ENCODE results near the gene NUCB1.
A peak's percentile ranks its signal among the peaks of the same experiment; 100 is the strongest.
"Not testable (repeated sequence)": the region's sequence is repeated elsewhere in the genome, so short reads cannot be mapped to it uniquely, and the experiment has no call there.

Gene NUCB1

DNA sequence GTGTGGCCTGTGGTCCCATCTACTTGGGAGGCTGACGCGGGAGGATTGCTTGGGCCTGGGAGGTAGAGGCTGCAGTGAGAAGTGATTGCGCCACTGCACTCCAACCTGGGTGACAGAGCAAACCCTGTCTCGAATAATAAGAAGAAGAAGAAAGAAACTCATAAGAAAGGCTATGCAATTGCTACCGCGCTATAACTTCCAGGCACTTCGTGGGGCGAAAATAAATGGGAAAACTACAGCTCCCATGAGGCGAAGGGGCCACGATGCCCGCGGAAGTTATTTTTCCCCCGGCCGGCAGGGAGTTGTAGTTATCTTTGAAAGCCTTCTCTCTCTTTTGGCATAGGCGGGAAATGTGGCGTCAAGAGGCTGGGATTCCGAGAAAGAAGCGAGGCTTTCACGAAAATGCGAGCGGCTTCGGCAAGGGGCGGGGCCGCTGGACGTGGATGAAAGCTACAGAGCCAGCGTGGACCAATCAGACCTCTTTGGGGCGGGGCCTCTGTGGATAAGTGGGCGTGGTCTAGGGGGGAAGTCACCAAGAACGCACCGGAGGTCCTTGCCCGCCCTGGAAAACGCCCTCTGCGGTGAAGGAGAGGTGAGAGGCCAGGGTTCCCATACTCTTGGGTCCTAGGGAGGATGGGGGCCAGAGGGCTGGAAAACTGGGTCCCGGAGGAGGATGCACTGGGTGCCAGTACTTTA lies at the start of gene NUCB1:
TSS of gene NUCB1 (plus strand) at position 532 of the 696 bp plus-strand sequence. CDS start 485 bp downstream, outside the sequence.
- DNase-seq (ENCODE audit: low read depth): peak; percentile 99

DNA sequence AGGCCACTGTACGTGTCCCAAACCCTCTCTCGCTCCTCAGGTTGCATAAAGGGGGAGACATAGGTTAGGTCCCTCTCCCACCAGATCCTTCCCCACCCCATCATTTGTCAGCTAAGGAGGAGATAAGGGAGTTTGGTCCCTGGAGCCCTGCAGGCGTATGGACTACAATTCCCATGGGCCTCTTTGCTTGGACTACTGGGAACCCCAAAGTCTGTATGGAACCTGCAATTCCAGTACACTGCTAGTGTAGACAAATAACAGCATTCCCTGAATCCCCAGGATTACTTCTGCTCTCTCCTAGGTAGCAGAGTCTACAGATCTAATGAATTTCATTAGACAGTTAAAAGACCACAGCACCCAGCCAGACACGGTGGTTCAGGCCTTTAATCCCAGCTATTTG lies 47.8 kb upstream of the NUCB1 start:
- DNase-seq (ENCODE audit: low read depth): no peak

DNA sequence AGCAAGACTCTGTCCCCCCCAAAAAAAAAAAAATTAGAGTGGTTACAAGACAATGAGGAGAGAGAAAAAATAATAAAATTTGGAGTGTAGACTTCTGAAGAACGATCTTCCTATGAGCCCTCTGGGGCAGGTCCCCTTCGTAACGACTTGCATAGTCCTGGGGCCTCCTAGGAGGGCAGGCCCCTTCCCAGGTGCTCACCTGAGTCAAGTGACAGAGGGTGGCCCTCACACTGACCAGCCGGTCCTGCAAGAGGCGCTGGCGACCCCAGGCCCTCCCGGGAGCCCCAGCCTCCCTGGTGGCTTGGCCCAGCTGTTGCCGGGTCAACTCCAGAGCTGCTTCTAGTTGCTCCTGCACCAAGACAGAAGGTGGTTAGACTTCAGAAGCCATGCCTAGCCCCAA lies 46.6 kb upstream of the NUCB1 start:
- DNase-seq (ENCODE audit: low read depth): no peak

DNA sequence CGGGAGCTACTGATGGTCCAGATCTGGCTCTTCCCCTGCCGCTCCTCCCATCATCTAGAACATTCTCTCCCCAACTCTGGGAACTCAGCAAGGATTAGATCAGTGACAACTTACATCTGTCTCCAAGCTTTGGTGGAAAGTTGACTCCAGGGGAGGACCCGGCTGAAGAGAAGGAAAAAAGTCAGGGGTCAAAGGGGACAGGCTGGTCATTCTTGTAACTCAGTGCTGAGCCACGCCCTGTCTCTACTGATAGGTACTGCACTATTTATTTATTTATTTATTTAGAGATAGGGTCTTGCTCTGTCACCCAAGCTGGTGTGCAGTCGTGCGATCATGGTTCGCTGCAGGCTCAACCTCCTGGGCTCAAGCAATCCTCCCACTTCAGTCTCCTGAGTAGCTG lies 46.0 kb upstream of the NUCB1 start:
- DNase-seq (ENCODE audit: low read depth): no peak

DNA sequence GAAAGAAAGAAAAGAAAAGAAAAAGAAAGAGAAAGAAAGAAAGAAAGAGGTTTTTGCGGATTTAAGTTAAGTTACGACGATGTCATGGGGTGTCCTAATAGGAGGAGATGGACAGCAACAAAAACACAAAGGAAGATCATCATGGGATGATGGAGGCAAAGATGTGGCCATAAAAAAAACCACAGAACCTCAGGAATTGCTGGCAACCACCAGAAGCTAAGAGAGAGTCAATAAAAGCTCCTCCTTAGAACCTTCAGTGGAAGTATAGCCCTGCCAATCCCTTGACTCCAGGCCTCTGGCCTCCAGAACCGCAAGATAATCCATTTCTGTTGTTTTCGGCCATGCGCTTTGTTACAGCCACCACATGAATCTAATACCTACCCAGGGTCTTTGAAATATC lies 43.2 kb upstream of the NUCB1 start:
- no peak for DNase-seq (ENCODE audit: low read depth)

DNA sequence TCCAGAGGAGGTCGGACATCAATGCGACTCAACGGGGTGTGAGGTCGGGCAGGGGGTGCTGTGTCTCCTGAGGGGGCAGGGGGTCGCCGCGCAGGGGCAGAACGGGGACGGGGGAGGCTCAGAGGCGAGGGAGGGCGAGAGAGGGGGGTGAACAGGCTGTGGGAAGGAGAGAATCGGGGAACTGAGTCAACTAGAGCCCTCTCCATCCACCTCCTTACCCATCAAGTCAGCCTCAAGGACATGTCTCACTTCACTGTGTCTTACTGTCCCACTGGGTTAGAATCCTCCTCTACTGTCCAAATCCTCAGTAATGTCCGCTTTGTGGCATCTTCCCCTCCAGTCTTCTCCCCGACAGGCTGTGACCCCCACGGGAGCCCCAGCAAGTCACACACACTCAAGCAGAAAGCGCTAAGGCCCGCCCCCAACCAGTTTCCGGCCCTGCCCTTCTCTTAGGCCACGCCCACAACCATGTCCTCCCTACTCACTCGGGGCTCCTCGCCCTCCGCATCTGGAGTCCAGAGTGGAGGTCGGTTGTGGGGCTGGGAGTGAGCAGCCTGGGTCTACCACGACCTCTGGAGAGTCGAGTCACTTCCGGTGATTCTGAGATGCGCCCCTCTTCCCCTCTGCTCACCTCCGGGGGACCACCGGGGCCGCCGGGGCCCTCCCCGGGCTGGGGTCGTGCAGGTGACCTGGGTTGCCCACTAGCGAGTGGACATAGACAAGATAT lies 41.0 kb upstream of the NUCB1 start:
- no peak for DNase-seq (ENCODE audit: low read depth)

DNA sequence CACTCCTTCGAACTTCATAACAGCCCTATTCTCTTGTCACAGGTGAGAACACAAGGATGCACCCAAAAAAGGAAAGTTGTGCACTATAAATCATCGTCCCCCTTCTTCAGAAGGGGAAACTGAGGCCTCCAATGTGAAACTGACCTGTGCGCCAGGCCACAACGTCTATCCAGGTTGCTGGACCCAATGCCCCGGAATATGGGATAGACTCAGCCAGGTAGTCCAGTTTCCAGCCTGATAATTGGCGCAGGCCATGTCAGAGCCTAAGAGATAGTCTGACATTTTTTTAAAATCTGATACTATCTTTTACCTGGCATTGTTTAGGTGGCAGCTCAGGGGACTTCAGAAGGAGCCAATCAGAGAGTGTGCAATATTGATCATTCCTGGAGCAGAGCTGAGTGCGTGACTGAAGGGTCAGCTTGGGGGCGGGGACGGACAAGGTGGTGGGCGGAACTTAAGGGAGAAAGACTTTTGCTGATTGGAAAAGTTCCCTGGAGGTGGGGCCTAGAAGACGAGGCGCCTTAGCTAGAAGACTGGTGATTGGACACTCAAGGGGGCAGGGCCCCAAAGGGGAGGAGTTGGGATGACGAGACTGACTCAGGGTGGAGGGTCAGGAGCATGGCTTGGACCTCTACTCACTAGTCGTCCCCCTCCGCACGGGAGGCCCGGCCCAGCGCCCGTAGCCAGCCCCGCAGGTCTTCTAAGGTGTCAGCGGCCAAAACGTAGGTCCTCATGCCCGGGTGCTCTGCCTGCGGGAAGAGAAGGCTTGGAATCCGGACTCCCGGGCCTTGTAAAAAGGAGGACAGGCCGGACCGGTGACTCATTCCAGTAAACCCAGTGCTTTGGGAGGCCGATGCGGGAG lies 40.2 kb upstream of the NUCB1 start:
- DNase-seq (ENCODE audit: low read depth): no peak

DNA sequence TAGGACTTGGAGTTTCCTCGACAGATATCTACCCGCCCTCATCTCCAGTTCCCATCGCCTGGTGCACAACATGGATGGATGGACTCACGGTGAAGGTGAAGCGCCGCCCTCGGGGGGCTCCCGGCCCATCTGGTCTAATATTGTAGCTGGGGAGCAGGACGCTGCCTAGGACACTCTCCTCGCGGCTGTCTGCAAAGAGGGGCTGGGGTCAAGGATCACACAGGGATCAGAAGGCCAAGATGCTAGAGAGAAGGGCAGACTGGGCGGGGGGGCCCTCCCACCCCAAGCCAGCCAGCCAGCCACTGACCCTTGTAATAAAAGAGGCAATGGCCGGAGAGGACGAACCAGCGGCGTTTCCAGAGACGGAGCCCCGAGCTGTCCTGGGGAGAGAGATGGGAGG lies 38.8 kb upstream of the NUCB1 start:
- DNase-seq (ENCODE audit: low read depth): no peak

DNA sequence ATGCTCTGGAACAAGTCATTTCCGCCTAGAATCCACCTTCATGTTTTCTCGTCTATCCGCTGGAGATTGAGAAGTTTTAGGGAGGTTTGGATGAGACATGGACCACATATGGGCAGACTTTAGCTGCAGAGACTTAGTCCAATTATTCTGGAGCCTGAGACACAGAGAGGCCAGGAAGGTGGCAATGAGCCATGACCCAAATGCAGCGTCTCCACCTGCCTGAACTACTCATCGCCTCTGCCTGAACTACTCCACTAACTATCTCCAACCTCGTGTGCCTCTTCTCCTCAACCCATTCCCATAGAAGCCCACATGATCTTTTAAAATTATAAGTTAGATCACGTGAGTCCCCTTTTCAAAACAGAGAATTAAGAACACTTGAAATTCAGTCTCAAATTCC lies 37.3 kb upstream of the NUCB1 start:
- no peak for DNase-seq (ENCODE audit: low read depth)

DNA sequence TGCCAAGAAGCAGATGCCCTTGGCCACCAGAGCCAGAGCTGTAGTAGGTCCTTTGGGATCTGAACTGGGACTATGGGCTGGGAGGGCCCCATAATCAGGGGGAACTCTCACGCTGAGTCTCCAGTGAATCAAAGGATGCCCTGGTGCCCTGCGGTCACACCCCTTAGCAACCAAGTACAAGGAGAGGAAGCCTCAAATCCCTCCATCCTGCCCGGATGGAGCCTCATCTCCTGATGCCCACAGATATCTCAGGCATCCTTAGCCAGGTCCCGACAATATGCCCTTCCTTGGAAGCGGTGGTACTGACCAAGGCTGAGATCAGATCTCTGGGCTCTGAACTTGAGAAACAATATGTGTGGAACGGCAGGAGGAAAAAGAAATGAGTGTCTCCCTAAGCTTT lies 33.4 kb upstream of the NUCB1 start:
- no peak for DNase-seq (ENCODE audit: low read depth)

DNA sequence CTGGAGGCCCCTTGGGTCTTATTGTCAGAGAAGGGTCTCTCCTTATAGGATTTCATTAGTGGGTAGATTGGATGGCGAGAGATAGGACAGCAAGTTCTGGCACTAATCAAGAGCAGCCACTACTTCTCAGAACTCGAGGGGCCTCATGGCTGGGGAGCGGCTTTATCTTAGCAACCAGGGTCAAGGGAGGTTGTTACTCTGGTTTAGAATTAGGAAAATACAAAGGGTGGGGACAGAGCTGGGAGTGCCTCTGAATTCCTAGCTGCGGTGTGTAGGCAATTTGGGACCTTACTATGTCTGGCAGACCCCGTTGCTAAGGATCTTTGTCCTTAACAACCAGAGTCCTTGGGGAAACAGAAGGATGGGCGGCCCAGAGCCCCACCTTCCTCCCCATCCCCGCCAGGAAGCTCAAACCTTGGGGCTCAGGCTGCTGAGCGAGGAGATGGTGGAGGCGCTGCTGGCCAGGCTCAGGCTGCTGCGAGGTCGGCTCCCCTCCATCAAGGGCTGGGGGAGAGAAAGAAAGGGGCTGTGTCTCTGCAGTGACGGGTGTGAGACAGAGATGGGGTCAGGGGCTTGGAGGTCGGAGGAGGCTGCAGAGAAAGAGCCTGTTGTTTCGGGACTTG lies 32.9 kb upstream of the NUCB1 start:
- no peak for DNase-seq (ENCODE audit: low read depth)

DNA sequence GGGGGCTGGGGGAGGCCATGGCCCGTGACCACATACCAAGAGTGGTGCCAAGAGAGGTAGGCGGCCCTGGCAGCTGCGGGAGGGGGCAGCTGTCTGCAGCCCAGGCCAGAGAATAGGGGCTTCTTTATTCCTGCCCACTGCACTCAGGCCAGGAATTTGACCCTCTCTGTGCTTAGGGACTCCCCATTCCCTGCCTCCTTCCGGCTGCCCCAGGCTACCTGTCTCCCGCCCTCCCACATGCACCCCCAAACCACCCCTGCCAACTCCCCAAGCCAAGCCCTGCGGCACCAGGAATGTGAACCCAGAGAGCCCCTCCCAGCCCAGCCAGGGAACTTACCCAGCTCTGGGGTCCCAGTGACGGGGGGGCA lies 32.4 kb upstream of the NUCB1 start:
- DNase-seq (ENCODE audit: low read depth): no peak

DNA sequence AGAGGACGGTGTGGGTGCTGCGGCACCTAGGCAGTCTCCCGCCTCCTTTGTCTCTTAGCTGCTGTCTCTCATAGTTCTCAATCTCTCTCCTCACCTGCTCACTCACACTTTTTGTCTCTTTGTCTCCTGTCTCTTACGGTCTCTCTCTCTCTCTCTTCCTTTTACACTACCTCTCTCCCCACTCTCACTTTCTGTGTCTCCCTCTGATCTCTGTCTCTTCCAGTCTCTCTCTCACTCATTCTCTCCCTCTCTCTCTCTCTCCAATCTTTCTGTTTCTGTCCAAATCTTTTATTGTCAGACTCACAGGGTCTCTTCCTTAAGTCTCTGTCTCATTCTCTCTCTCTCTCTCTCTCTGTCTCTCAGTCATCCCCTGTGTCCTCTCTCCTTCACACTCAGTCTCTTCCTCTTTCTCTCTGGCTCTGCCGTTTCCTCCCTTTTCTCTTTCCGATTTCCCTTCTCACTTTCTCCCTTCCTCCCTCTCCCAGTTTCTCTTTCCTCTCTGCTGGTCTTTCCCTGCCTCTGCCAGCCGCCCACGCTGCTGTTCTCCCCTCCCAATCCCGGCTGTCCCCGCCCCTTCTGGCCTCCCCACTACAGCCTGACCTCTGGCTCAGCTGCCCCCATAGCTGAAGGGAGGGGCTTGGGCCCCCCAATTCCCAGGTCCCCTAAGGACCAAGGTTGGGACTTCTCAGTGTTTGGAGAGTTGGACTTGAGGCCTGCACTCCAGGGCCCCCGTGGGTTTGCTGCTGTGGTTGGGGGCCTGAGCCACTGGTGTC lies 31.8 kb upstream of the NUCB1 start, which contains the start of gene PLEKHA4:
TSS of gene PLEKHA4 (minus strand) at position 504 of the 773 bp plus-strand sequence. CDS start 997 bp downstream, outside the sequence.
- DNase-seq (ENCODE audit: low read depth): no peak

DNA sequence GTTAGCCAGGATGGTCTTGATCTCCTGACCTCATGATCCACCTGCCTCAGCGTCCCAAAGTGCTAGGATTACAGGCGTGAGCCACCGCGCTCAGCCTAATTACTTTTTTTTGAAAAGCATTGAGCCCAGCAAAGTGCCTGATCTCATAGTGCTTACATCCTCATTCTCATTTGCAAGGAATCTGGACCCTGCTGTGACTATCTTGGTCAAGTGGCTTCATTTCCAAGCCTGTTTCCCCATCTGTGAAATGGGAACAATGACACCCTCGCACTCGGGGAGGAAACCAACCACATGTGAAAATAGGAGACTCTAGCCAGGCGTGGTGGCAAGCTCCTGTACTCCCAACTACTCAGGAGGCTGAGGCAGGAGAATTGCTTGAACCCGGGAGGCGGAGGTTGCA lies 30.1 kb upstream of the NUCB1 start:
- no peak for DNase-seq (ENCODE audit: low read depth)

DNA sequence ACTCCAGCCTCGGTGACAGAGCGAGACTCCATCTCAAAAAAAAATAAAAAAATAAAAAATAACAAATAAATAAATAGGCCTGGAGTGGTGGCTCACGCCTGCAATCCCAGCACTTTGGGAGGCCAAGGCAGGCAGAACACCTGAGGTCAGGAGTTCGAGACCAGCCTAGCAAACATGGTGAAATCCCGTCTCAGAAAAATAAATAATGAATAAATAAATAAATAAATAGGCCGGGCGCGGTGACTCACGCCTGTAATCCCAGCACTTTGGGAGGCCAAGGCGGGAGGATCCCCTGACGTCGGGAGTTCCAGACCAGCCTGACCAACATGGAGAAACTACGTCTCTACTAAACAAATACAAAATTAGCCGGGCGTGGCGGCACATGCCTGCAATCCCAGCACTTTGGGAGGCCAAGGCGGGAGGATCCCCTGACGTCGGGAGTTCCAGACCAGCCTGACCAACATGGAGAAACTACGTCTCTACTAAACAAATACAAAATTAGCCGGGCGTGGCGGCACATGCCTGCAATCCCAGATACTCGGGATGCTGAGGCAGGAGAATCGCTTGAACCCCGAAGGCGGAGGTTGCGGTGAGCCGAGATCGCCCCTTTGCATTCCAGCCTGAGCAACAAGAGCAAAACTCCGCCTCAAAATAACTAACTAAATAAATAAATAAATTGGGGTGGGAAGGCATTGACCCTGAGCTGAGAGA lies 28.5 kb upstream of the NUCB1 start:
- not testable (repeated sequence) for DNase-seq (ENCODE audit: low read depth)

DNA sequence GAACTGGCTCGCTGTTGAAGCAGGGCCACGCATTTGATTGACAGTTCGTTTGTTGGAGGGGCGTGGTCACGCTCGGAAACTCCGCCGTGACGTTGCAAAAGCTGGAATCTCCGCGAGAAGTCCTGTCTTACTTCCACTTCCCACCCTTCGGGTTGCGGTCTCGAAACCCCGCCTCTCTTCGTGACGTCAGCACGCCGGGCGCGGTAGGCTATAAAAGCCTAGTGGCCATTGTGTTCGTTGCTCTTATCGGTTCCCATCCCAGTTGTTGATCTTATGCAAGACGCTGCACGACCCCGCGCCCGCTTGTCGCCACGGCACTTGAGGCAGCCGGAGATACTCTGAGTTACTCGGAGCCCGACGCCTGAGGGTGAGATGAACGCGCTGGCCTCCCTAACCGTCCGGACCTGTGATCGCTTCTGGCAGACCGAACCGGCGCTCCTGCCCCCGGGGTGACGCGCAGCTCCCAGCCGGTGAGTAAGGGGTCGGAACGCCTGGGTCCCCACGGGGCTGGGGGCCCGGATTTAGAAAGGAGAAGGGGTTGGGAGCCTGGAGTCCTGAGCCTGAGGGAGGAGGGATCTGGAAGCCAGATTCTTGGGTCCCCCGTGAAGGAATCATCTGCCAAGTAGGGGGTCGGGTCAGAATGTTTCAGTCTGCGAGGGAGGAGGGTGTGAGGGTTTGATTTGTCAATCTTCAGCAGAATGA lies 27.8 kb upstream of the NUCB1 start, which contains the start of gene PPP1R15A:
TSS of gene PPP1R15A (plus strand) at position 240 of the 702 bp plus-strand sequence. CDS start 813 bp downstream, outside the sequence.
- DNase-seq (ENCODE audit: low read depth): peak; percentile 98

DNA sequence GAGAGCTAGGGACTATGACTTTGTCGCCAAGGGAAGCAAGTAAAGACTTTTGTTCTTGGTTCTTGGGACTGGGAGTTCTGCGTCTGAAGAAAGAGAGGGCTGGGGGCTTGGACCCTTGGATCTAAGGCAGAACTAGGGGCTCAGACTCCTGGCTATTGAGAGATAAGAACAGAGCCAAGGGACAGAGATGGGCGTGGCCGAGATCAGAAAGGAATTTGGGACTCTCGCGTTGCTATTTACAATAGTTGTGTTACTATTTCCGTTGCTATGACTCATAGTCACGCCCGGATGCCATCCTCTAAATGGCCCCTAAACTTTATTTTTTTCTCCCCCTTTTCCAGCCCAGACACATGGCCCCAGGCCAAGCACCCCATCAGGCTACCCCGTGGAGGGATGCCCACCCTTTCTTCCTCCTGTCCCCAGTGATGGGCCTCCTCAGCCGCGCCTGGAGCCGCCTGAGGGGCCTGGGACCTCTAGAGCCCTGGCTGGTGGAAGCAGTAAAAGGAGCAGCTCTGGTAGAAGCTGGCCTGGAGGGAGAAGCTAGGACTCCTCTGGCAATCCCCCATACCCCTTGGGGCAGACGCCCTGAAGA lies 27.1 kb upstream of the NUCB1 start:
- peak; percentile 98 for DNase-seq (ENCODE audit: low read depth)

DNA sequence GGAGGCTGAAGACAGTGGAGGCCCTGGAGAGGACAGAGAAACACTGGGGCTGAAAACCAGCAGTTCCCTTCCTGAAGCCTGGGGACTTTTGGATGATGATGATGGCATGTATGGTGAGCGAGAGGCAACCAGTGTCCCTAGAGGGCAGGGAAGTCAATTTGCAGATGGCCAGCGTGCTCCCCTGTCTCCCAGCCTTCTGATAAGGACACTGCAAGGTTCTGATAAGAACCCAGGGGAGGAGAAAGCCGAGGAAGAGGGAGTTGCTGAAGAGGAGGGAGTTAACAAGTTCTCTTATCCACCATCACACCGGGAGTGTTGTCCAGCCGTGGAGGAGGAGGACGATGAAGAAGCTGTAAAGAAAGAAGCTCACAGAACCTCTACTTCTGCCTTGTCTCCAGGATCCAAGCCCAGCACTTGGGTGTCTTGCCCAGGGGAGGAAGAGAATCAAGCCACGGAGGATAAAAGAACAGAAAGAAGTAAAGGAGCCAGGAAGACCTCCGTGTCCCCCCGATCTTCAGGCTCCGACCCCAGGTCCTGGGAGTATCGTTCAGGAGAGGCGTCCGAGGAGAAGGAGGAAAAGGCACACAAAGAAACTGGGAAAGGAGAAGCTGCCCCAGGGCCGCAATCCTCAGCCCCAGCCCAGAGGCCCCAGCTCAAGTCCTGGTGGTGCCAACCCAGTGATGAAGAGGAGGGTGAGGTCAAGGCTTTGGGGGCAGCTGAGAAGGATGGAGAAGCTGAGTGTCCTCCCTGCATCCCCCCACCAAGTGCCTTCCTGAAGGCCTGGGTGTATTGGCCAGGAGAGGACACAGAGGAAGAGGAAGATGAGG lies 26.4 kb upstream of the NUCB1 start:
- DNase-seq (ENCODE audit: low read depth): no peak
